Type B pancreatic cell (in vitro differentiated cells): ENCODE data around the gene EPS15. TPM values are rescaled to one million over a fixed set of nuclear protein-coding genes. Genes with fewer than 3 reads are reported as not detected.

Experiments
- DNase-seq: peaks from one replicate; pipeline ENCODE4 v3.0.0; 2021; ENCODE audit warnings: mixed read lengths; ENCODE audit not compliant: unreplicated experiment; ENCODE audit errors: extremely low spot score
- H3K27ac Mint-ChIP-seq: 2 replicates; pipeline ENCODE4 v1.8.0; 2021; ENCODE audit warnings: mild to moderate bottlenecking, mixed read lengths
- H3K27me3 Mint-ChIP-seq: 2 replicates; pipeline ENCODE4 v1.8.0; 2021; ENCODE audit warnings: mixed read lengths
- H3K36me3 Mint-ChIP-seq: 2 replicates; pipeline ENCODE4 v1.8.0; 2021; ENCODE audit warnings: mixed read lengths
- H3K4me1 Mint-ChIP-seq: one replicate; pipeline ENCODE4 v1.8.0; 2021; ENCODE audit warnings: mixed read lengths; ENCODE audit not compliant: unreplicated experiment
- H3K4me3 Mint-ChIP-seq: 2 replicates; pipeline ENCODE4 v1.8.0; 2021; ENCODE audit warnings: mild to moderate bottlenecking, mixed read lengths
- H3K9me3 Mint-ChIP-seq: 2 replicates; pipeline ENCODE4 v1.8.0; 2021; ENCODE audit warnings: mixed read lengths
- total RNA-seq: library from RNA; stranded (reverse); gene quantifications from 2 replicates; pipeline ENCODE4 v1.2.1, GENCODE V29; 2021; ENCODE audit warnings: low replicate concordance
- TF ChIP-seq, protein P1 (sequence below): fragments of 200-600 bp; sonication (generic); conservative IDR thresholded peaks from 2 replicates; pipeline ENCODE4 v1.5.0; 2021; ENCODE audit warnings: antibody characterized with exemption, mild to moderate bottlenecking

The EPS15 gene
- total RNA-seq, 1 donor from 2014 or later = 49.4 TPM

DNA sequence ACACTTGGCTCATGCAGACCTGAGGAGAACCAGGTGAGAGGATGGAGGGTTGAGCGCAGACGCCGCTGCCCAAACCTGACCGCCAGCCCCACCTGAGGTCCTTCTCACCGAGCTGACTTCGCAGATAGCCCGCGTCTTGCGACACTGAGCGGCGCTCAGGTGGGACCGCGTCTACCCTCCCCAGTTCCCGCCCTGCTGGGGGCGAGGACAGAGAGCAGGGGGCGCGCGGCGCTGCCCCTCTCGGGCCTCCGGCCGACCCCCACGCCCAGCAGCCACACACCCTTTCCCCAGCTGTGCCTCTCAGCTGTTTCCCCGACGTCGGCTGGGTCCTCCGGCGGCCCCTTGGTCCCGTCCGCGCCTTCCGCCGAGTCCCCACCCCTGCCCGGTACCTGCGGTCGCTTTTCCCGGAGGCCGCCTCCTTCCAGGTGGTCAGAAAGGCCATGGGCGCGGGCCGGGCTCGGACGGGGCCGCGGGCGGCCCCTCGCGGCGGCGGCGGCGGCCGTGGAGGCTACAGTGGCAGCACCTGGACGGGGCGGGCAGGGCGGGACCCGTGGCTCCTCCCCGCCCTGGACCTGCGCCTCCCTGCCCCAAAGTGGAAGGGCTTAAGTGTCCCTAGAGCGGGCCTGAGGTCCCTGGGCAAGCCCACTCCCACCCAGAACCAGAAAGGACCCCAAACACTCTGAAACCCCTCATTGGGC is 174.3 kb downstream of the EPS15 start:
- H3K4me3 Mint-ChIP-seq = peak overlapping the region; percentile 45
- H3K9me3 Mint-ChIP-seq = no peaks in the 10 kb centered on the region
- TF ChIP-seq, protein P1, sequence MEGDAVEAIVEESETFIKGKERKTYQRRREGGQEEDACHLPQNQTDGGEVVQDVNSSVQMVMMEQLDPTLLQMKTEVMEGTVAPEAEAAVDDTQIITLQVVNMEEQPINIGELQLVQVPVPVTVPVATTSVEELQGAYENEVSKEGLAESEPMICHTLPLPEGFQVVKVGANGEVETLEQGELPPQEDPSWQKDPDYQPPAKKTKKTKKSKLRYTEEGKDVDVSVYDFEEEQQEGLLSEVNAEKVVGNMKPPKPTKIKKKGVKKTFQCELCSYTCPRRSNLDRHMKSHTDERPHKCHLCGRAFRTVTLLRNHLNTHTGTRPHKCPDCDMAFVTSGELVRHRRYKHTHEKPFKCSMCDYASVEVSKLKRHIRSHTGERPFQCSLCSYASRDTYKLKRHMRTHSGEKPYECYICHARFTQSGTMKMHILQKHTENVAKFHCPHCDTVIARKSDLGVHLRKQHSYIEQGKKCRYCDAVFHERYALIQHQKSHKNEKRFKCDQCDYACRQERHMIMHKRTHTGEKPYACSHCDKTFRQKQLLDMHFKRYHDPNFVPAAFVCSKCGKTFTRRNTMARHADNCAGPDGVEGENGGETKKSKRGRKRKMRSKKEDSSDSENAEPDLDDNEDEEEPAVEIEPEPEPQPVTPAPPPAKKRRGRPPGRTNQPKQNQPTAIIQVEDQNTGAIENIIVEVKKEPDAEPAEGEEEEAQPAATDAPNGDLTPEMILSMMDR = no peak
- H3K4me1 Mint-ChIP-seq = peaks cover 4% of the 10 kb centered on the region
- no peaks in the 10 kb centered on the region for H3K36me3 Mint-ChIP-seq
- no peak overlapping the region for H3K27ac Mint-ChIP-seq
- DNase-seq = no peak
- H3K27me3 Mint-ChIP-seq = peaks cover 51% of the 10 kb centered on the region

- Mint-ChIP-seq H3K36me3 (no peaks in the 10 kb centered on the region), H3K4me1 (no peaks in the 10 kb centered on the region), H3K27me3 (peaks cover 51% of the 10 kb centered on the region), H3K27ac (no peak overlapping the region), H3K4me3 (peak overlapping the region; percentile 40), H3K9me3 (no peaks in the 10 kb centered on the region)
- TF ChIP-seq, protein P1 = no peak
- DNase-seq = no peak
Observed at GRCh38 chr1:51344276-51344601, 174.8 kb downstream of the EPS15 start.

- Mint-ChIP-seq H3K27ac (peak overlapping the region; percentile 42), H3K4me3 (peak overlapping the region; percentile 40), H3K9me3 (no peaks in the 10 kb centered on the region), H3K4me1 (no peaks in the 10 kb centered on the region), H3K27me3 (peaks cover 51% of the 10 kb centered on the region), H3K36me3 (no peaks in the 10 kb centered on the region)
- TF ChIP-seq, protein P1 = no peak
- DNase-seq = no peak
Observed at GRCh38 chr1:51343624-51344023, 175.4 kb downstream of the EPS15 start.

DNA sequence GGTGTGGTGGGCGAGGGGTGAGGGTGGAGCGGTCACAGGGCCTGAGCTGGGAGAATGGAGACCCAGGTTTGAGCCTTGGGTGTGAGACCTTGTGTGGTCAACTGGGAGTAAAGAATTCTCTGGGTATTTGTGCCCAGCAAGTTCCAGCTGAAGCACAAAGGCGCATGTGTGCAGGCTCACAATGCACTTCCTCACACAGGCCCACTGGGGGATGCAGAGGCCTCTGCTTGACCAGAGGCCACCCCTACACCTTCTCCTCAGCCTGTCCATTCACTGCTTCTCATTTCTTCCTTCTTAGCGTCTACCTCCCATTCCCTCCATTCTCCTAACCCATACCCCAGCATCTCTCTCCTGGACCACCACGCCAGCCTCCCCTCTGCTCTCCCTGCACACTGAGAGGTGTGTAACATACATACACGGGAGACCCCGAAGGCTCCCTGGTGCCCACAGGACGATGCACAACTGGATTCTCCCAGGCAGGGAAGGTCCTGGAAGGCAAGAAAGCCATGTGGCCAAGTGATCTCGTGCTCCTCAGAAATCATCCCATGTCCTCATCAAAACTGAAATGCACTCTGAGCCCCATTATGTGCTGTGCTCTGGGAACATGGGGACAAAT is 176.4 kb downstream of the EPS15 start:
- H3K4me1 Mint-ChIP-seq = no peaks in the 10 kb centered on the region
- H3K36me3 Mint-ChIP-seq = no peaks in the 10 kb centered on the region
- H3K27me3 Mint-ChIP-seq = peaks cover 51% of the 10 kb centered on the region
- TF ChIP-seq, protein P1 = no peak
- no peaks in the 10 kb centered on the region for H3K9me3 Mint-ChIP-seq
- DNase-seq = no peak
- H3K27ac Mint-ChIP-seq = no peak overlapping the region
- no peak overlapping the region for H3K4me3 Mint-ChIP-seq

DNA sequence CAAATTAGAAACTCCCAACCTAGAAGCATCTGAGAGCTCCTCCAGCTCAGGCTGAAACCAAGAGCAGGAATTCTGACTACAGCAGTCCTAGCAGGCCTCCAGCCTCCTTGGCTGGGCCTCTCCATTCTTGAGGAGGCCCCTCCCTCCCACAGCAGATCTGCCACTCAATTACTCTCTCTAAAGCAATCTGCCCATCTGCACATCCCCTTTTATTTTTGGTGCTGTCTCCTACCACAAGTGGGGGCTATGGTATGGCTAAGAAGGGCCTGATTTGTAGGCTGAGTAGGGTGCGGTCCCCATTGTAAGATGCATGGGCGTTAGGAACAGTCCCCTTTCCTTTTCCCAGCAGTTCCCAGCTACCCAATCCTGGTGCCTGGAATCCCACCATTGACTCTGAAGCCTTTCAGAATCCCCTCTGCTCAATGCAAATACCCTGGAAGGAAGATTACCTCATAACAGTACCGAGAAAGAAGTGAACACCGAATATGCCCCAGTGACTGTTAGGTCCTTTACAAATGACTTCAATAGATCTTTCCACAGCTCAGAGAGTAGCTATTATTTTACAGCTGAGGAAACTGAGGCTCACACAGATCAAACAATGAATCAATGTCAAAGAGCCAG is 177.1 kb downstream of the EPS15 start:
- no peaks in the 10 kb centered on the region for H3K4me1 Mint-ChIP-seq
- H3K27me3 Mint-ChIP-seq = peaks cover 45% of the 10 kb centered on the region
- no peak overlapping the region for H3K27ac Mint-ChIP-seq
- H3K4me3 Mint-ChIP-seq = no peak overlapping the region
- TF ChIP-seq, protein P1 = no peak
- no peak for DNase-seq
- no peaks in the 10 kb centered on the region for H3K9me3 Mint-ChIP-seq
- H3K36me3 Mint-ChIP-seq = no peaks in the 10 kb centered on the region
